K562 (cell line): Measurements from ENCODE around the gene PREB. TPM values are rescaled to one million over a fixed set of nuclear protein-coding genes. Genes with fewer than 3 reads are reported as not detected.

Experiments
- ATF1 ChIP-seq, 2 experiments: fragments of 450-650 bp in 1 of 2; IDR thresholded peaks; 2 replicates each; pipeline ENCODE4 v1.6.1; 2016; ENCODE audit warnings: missing compliant biosample characterization in 1 of 2, missing genetic modification characterization in 1 of 2
- BDP1 ChIP-seq: IDR thresholded peaks from 3 replicates; pipeline ENCODE4 v1.6.1; 2011; ENCODE audit not compliant: insufficient read length, insufficient read depth
- CREB1 ChIP-seq, 2 experiments: sonication (generic) in 1 of 2; formaldehyde crosslinking in 1 of 2; IDR thresholded peaks; 2 replicates each; pipeline versions ENCODE4 v1.6.1 to v1.8.0; 2012 to 2022; ENCODE audit warnings: inconsistent platforms in 1 of 2, mild to moderate bottlenecking in 1 of 2, missing genetic modification reagents in 1 of 2, moderate library complexity in 1 of 2
- E2F3 ChIP-seq: fragments of 250-450 bp; sonication (Bioruptor Pico); IDR thresholded peaks from 2 replicates; pipeline ENCODE4 v1.4.0; 2020; ENCODE audit warnings: mild to moderate bottlenecking
- E2F8 ChIP-seq: fragments of 450-650 bp; IDR thresholded peaks from 2 replicates; pipeline ENCODE4 v1.7.1; 2018; ENCODE audit warnings: mild to moderate bottlenecking, low read depth; ENCODE audit not compliant: partially characterized antibody
- EGR1 ChIP-seq: fragments of 450-650 bp; conservative IDR thresholded peaks from 2 replicates; pipeline ENCODE4 v1.6.1; 2017; ENCODE audit warnings: mild to moderate bottlenecking
- HDAC8 ChIP-seq: fragments of 450-650 bp; IDR thresholded peaks from 2 replicates; pipeline ENCODE4 v1.6.1; 2016; ENCODE audit warnings: mild to moderate bottlenecking, missing genetic modification characterization, moderate library complexity, missing compliant biosample characterization
- JUND ChIP-seq, 2 experiments: IDR thresholded peaks; 2 replicates in 1 of 2; 3 replicates in 1 of 2; pipeline ENCODE4 v1.6.1; 2011; ENCODE audit warnings: borderline replicate concordance in 2 of 2, low read depth in 2 of 2, low read length in 2 of 2, improper control_type of control experiment in 1 of 2, missing biosample characterization in 1 of 2, missing genetic modification characterization in 1 of 2, missing genetic modification reagents in 1 of 2
- MAX ChIP-seq: sonication (generic); formaldehyde crosslinking; IDR thresholded peaks from 2 replicates; pipeline ENCODE4 v1.9.0; 2022; ENCODE audit warnings: mild to moderate bottlenecking, missing genetic modification reagents
- NBN ChIP-seq: fragments of 450-650 bp; IDR thresholded peaks from 2 replicates; pipeline ENCODE4 v1.6.1; 2016; ENCODE audit warnings: low read depth, mild to moderate bottlenecking
- NONO ChIP-seq, 2 experiments: fragments of 200-400 bp in 1 of 2; fragments of 450-650 bp in 1 of 2; formaldehyde crosslinking in 1 of 2; IDR thresholded peaks; 2 replicates each; pipeline ENCODE4 v1.6.1; 2017; ENCODE audit warnings: low read depth in 2 of 2, mild to moderate bottlenecking in 2 of 2, moderate library complexity in 2 of 2, low read length in 1 of 2
- PREB ChIP-seq: sonication (generic); formaldehyde crosslinking; IDR thresholded peaks from 2 replicates; pipeline ENCODE4 v1.8.1; 2023; ENCODE audit warnings: mild to moderate bottlenecking, missing genetic modification reagents
- SNIP1 ChIP-seq: fragments of 450-650 bp; IDR thresholded peaks from 2 replicates; pipeline ENCODE4 v1.7.1; 2017; ENCODE audit warnings: low read depth, mild to moderate bottlenecking
- TAF7 ChIP-seq: fragments of 450-650 bp; IDR thresholded peaks from 2 replicates; pipeline ENCODE4 v1.6.1; 2016; ENCODE audit warnings: missing genetic modification characterization, missing compliant biosample characterization
- ZBTB33 ChIP-seq: sonication (generic); formaldehyde crosslinking; IDR thresholded peaks from 2 replicates; pipeline ENCODE4 v1.8.1; 2023; ENCODE audit warnings: mild to moderate bottlenecking, missing genetic modification reagents
- ZBTB7A ChIP-seq: IDR thresholded peaks from 2 replicates; pipeline ENCODE4 v1.6.1; 2011; ENCODE audit warnings: low read depth, mild to moderate bottlenecking, low read length, moderate library complexity, borderline replicate concordance; ENCODE audit not compliant: control insufficient read depth
- polyA plus RNA-seq, 8 experiments: library from polyadenylated mRNA; depleted of rRNA in 4 of 8; stranded (reverse) in 5 of 8; unstranded in 3 of 8; fragments of >200 nt; fragmentation: Nextera tagmentation in 2 of 8; fragmentation: Illumina TruSeq in 1 of 8; extraction: Ambion mirVana in 2 of 8; extraction: Trizol in 1 of 8; gene quantifications; 2 replicates each; pipeline versions ENCODE4 v1.2.1 to v1.2.3, GENCODE V29; 2011 to 2014; ENCODE audit warnings: inconsistent platforms in 1 of 8, missing spikeins in 1 of 8
- total RNA-seq, 7 experiments: library from RNA; depleted of rRNA in 6 of 7; stranded (reverse); fragments of >200 nt in 6 of 7; fragmentation: Illumina TruSeq in 2 of 7; extraction: Trizol in 2 of 7; gene quantifications; 2 replicates each; pipeline versions ENCODE4 v1.2.1 to v1.2.3, GENCODE V29; 2011 to 2021; ENCODE audit warnings: low replicate concordance in 1 of 7

The PREB gene
- total and polyA plus RNA-seq, 9 of the 15 experiments (the other 6 are each of a cell fraction or from before 2014, with no cell fraction given), result 35.1 to 84.2 (median 67.2) TPM

- TF ChIP-seq E2F8, result peak; percentile 98
- peak; percentile 74 for TF ChIP-seq CREB1 (IDR thresholded peaks at IDR 0.05)
- TF ChIP-seq CREB1 (CRISPR knock-in tag; IDR thresholded peaks at IDR 0.05), result peak; percentile 80
- peak in 1 of 2 experiments; percentile 89; a peak in 3 of 4 replicates for TF ChIP-seq NONO (IDR thresholded peaks at IDR 0.05; ENCODE audit: low read depth in 2 of 2, low read length in 1 of 2)
- TF ChIP-seq EGR1, result peak; percentile 76
- TF ChIP-seq TAF7, result peak; percentile 36; the same call in 1 of the 2 replicates
- peak; percentile 58; the same call in 1 of the 2 replicates for TF ChIP-seq ATF1 (CRISPR knock-in tag; IDR thresholded peaks at IDR 0.05)
- peak; percentile 73 for TF ChIP-seq ATF1 (tag; IDR thresholded peaks at IDR 0.05)
- TF ChIP-seq E2F3 (CRISPR knock-in tag), result peak; percentile 81; the same call in 1 of the 2 replicates
- no peak for TF ChIP-seq ZBTB33
- TF ChIP-seq ZBTB7A, result peak; percentile 97
- no peak for TF ChIP-seq SNIP1
- peak; percentile 62 for TF ChIP-seq JUND (IDR thresholded peaks at IDR 0.05; ENCODE audit: borderline replicate concordance, low read depth, low read length)
- TF ChIP-seq JUND (tag; IDR thresholded peaks at IDR 0.05; ENCODE audit: borderline replicate concordance, low read depth, low read length), result no peak; the same call in 2 of the 3 replicates
- TF ChIP-seq PREB (CRISPR knock-in tag), result 0 out of 2 replicates have a peak, but pooled peaks have one; percentile 47
- peak; percentile 93 for TF ChIP-seq MAX
- TF ChIP-seq BDP1, result no peak
- 0 out of 2 replicates have a peak, but pooled peaks have one; percentile 50 for TF ChIP-seq HDAC8 (tag)
- no peak for TF ChIP-seq NBN
Measured at GRCh38 chr2:27086090-27086723, 48.2 kb downstream of the PREB start (continued).
